Measurements from ENCODE around the gene VENTX.

DNA sequence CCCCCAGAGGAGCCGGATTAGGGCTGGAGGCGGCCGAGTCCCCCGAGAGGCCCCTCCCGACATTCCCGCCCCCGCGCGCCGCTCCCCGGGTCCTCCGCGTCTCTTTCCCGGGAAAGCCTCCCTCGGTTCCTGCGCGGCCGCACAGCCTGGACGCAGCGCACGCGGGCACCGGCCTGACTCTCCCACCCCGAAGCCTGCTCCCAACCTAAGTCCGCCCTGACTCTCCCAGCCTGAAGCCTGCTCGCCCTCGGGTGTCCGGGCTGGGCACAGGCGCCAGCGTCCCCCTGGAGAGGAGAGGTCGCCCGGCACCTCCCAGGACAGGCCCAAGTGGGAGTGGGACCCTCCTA lies 441 bp upstream of the VENTX start:
- TF ChIP-seq EZH2 (IDR thresholded peaks at IDR 0.05; ENCODE audit: insufficient read depth, poor library complexity, severe bottlenecking) = no peak
- TF ChIP-seq EZH2phosphoT487 (IDR thresholded peaks at IDR 0.05; ENCODE audit: insufficient read depth, low read depth) = no peak

All from GM23248 (cell line).